ENCODE results near the gene SLIT3. TPM values are rescaled to one million over a fixed set of nuclear protein-coding genes. Genes with fewer than 3 reads are reported as not detected.
A peak's percentile ranks its signal among the peaks of the same experiment; 100 is the strongest.

The SLIT3 gene
- total RNA-seq, 3 donors from 2014 or later: 30.7 to 103 (median 54.1) TPM

GRCh38 chr5:168964182-168964581 is 336.8 kb downstream of the SLIT3 start:
- H3K4me3 ChIP-seq: no peak overlapping the region
- no peaks in the 10 kb centered on the region for H3K27me3 ChIP-seq
- TF ChIP-seq POLR2AphosphoS5 (IDR thresholded peaks at IDR 0.05) (no peak), CTCF (IDR thresholded peaks at IDR 0.05) (no peak)
- intact Hi-C loops (cut with DNase I; ENCODE audit: low total_unique reads): loop anchor here (5.0 kb wide), 1 partner anchor 1177 kb away; no protein-coding TSS in a partner anchor
- no peaks in the 10 kb centered on the region for H3K36me3 ChIP-seq
- H3K9me3 ChIP-seq: no peaks in the 10 kb centered on the region
- H3K4me1 ChIP-seq: no peaks in the 10 kb centered on the region
- no peak overlapping the region for H3K27ac ChIP-seq
- no peak for DNase-seq (ENCODE audit: low spot score in 2 of 2)

- Histone ChIP-seq H3K4me1 (no peaks in the 10 kb centered on the region), H3K4me3 (no peak overlapping the region), H3K9me3 (no peaks in the 10 kb centered on the region), H3K27me3 (no peaks in the 10 kb centered on the region), H3K36me3 (no peaks in the 10 kb centered on the region), H3K27ac (peak overlapping the region in 1 of 2 donors; percentile 55)
- intact Hi-C loops (cut with DNase I; ENCODE audit: low total_unique reads): loop anchor here (5.0 kb wide), 1 partner anchor 1175 kb away; no protein-coding TSS in a partner anchor
- DNase-seq (ENCODE audit: low spot score in 2 of 2): no peak
- TF ChIP-seq POLR2AphosphoS5 (IDR thresholded peaks at IDR 0.05) (no peak), CTCF (IDR thresholded peaks at IDR 0.05) (no peak), POLR2A (IDR thresholded peaks at IDR 0.05) (no peak)
Observed at GRCh38 chr5:168962306-168962705, 338.6 kb downstream of the SLIT3 start.

GRCh38 chr5:168961681-168962080 is 339.3 kb downstream of the SLIT3 start:
- no peaks in the 10 kb centered on the region for H3K36me3 ChIP-seq
- no peaks in the 10 kb centered on the region for H3K9me3 ChIP-seq
- intact Hi-C loops (cut with DNase I; ENCODE audit: low total_unique reads): loop anchor here (5.0 kb wide), 1 partner anchor 1174 kb away; no protein-coding TSS in a partner anchor
- no peak for TF ChIP-seq CTCF (IDR thresholded peaks at IDR 0.05)
- no peak for TF ChIP-seq POLR2A (IDR thresholded peaks at IDR 0.05)
- no peak for TF ChIP-seq POLR2AphosphoS5 (IDR thresholded peaks at IDR 0.05)
- H3K27me3 ChIP-seq: no peaks in the 10 kb centered on the region
- no peak overlapping the region for H3K27ac ChIP-seq
- no peak for DNase-seq (ENCODE audit: low spot score in 2 of 2)
- no peak overlapping the region for H3K4me3 ChIP-seq
- no peaks in the 10 kb centered on the region for H3K4me1 ChIP-seq

- Histone ChIP-seq H3K9me3 (no peaks in the 10 kb centered on the region), H3K4me3 (no peak overlapping the region), H3K27ac (no peak overlapping the region), H3K27me3 (no peaks in the 10 kb centered on the region), H3K36me3 (no peaks in the 10 kb centered on the region), H3K4me1 (no peaks in the 10 kb centered on the region)
- intact Hi-C loops (cut with DNase I; ENCODE audit: low total_unique reads): loop anchor here (5.0 kb wide), 1 partner anchor 1173 kb away; no protein-coding TSS in a partner anchor
- TF ChIP-seq POLR2AphosphoS5 (IDR thresholded peaks at IDR 0.05) (no peak), CTCF (IDR thresholded peaks at IDR 0.05) (no peak), POLR2A (IDR thresholded peaks at IDR 0.05) (no peak)
- no peak for DNase-seq (ENCODE audit: low spot score in 2 of 2)
Observed at GRCh38 chr5:168960497-168960896, 340.4 kb downstream of the SLIT3 start.

GRCh38 chr5:168953351-168953750 is 347.6 kb downstream of the SLIT3 start:
- H3K4me1 ChIP-seq: no peaks in the 10 kb centered on the region
- no peaks in the 10 kb centered on the region for H3K9me3 ChIP-seq
- intact Hi-C loops (cut with DNase I; ENCODE audit: low total_unique reads): no loop called here
- H3K36me3 ChIP-seq: no peaks in the 10 kb centered on the region
- H3K27me3 ChIP-seq: no peaks in the 10 kb centered on the region
- DNase-seq (ENCODE audit: low spot score in 2 of 2): no peak
- H3K27ac ChIP-seq: no peak overlapping the region
- TF ChIP-seq POLR2A (IDR thresholded peaks at IDR 0.05): no peak
- TF ChIP-seq CTCF (IDR thresholded peaks at IDR 0.05): no peak
- H3K4me3 ChIP-seq: no peak overlapping the region

Data from breast epithelium (tissue), 4 donors.